ENCODE data around the gene SELENON.

SELENON gene

DNA sequence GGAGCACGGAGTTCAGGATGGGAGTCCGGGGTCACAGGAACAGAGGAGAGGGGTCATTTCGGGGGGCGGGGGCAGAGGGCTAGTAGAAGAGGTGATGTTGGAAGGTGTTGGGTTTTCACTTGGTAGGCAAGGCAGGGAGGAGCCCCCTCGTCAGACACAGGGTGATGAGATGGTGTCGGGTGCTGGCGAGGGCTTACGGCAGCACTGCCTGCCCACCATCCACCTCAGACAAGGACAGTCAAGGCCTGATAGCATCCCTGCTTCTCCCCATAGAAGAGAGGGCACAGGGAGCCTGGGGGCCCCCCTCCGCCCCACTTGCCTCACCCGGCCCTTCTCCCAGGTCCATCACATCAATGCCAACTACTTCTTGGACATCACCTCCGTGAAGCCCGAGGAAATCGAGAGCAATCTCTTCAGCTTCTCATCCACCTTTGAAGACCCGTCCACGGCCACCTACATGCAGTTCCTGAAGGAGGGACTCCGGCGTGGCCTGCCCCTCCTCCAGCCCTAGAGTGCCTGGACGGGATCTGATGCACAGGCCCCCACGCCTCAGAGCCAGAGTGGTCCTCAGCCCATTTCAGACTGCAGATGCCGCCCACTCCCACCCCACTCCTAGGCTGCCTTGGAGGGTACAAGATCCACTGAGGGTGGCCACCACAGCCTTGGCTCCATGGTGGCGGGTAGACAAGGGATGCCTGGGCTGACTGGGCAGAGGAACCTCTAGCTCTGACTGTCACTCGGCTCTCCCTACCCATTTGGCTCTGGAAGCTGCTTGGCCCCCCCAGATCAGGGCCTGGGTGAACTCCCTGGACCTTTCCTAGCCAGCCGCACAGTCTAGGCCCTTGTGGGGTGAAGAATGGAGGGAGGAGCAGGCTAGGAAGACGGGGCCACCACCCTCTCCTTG, 15.5 kb downstream of the SELENON start:
- H3K4me3 ChIP-seq (ENCODE audit: low read depth, low read length) = no peak overlapping the region
- TF ChIP-seq, protein P1, sequence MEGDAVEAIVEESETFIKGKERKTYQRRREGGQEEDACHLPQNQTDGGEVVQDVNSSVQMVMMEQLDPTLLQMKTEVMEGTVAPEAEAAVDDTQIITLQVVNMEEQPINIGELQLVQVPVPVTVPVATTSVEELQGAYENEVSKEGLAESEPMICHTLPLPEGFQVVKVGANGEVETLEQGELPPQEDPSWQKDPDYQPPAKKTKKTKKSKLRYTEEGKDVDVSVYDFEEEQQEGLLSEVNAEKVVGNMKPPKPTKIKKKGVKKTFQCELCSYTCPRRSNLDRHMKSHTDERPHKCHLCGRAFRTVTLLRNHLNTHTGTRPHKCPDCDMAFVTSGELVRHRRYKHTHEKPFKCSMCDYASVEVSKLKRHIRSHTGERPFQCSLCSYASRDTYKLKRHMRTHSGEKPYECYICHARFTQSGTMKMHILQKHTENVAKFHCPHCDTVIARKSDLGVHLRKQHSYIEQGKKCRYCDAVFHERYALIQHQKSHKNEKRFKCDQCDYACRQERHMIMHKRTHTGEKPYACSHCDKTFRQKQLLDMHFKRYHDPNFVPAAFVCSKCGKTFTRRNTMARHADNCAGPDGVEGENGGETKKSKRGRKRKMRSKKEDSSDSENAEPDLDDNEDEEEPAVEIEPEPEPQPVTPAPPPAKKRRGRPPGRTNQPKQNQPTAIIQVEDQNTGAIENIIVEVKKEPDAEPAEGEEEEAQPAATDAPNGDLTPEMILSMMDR (IDR thresholded peaks at IDR 0.05; ENCODE audit: borderline replicate concordance, insufficient read depth, low read depth, low read length) = no peak

DNA sequence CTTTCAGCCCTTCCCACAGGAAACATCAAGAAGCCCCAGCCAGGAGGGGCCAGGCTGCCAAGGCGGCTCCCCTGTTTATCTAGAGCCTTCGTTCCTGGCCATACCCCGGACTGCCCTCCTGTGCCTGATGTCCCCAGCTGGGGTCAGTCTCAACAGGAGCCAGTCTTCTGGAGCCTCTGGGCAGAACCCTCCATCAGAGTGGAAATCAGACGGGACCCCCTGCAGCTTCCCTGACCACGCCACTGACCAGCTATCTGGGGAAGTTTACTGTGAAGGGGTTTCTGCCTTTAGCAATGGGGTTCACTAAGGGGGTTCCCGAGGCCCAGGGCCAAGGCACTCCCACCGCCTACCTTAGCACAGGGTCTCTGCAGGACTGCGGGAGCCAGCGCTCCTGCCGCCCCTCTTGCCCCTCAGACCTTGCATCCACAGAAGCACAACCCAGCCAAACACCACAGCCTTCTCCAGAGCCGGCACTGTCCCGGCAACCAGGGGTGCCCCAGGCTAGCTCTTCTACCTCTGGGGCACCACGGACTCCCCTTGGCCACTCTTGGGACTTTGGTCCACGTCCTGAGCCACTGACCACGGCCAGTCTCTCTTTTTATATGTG, 16.2 kb downstream of the SELENON start:
- TF ChIP-seq, protein P1 (IDR thresholded peaks at IDR 0.05; ENCODE audit: borderline replicate concordance, insufficient read depth, low read depth, low read length) = no peak

DNA sequence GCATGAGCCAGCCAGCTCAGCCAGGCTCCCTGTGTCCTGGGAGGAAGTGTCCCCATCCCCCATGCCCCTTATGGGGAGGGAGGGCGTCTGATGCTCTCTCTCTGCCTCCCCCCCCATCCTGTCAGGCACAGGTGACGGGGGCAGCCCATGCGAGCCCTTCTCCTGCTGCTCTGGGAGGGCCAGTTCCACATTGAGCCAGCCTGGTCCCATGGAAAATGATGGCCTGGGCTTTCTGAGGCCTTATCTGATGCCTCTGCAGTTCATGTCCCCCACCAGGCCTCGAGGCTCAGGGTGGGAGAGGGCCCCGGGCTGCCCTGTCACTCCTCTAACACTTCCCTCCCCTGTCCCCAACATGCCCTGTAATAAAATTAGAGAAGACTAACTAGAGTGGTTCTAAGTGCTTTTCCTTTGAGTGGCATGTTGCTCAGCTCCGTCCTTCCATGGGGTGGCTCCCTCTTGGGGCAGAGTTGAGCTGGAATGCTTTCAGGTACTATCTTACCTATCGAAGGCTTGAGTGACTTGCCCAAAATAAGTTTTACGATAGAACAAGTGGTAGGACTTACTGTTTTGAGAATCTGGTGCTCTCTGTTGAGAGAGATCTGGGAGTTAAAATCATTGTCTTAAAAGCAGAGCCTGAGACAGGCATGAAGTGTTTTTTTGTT, 18.0 kb downstream of the SELENON start:
- H3K4me3 ChIP-seq (ENCODE audit: low read depth, low read length) = no peak overlapping the region
- TF ChIP-seq, protein P1 (IDR thresholded peaks at IDR 0.05; ENCODE audit: borderline replicate concordance, insufficient read depth, low read depth, low read length) = no peak

More for the DNA sequence above, 16.2 kb downstream of the SELENON start:
- H3K4me3 ChIP-seq (ENCODE audit: low read depth, low read length) = no peak overlapping the region

DNA sequence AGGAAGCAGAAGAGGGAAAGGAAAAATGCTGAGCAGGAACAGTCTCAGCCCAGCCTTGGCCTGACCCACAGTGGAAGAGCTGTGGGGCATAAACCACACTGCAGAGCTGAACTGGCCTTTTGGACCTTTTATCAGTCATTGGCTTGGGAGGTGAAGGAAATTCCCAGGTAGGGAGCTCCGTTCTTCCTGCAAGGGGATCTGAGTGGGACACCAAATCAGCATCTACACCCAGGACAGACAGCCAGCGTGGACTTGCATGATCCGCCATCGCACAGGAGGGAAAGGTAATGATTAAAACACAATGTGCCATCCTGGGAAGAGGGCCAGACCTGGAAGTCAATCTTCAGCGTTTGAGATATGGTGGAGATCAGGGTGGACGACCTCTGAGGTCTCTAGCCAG, 18.6 kb downstream of the SELENON start:
- H3K4me3 ChIP-seq (ENCODE audit: low read depth, low read length) = no peak overlapping the region
- TF ChIP-seq, protein P1 (IDR thresholded peaks at IDR 0.05; ENCODE audit: borderline replicate concordance, insufficient read depth, low read depth, low read length) = no peak

DNA sequence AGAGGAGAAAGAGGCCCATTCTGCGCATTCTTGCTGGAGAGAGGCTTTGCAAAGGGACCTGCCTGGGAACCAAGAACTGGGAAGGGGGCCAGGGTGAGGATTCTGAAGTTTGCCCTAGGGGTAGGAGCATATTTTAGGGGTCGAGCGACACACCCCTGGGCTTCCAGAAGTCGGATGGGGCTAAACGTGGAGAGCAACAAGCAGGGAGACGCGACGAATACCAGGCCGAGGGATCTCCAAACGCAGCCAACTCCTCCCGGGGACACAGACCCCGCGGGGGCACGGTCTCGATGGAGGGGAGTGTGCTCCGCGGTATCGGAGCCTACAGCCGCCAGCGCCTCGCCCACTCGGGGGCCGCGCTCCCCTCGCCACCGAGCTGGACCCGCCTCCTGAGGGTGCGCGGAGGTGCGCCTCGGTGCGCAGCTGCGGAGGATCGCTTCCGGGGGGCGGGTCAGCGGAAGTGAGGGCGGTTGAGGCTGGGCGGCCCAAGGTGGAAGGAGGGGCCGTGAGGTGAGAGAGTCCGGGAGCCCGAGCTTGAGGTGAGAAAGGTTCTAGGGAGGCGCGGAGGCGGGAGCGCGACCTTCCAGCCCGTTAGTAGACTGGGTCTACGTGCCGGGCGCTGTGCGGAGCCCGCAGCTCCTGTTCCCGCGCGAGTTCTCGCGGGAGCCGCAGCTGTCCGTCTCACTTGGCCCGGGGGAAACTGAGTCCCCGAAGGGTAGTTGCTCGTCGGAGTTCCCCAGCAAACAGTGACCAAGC, 19.7 kb downstream of the SELENON start, which contains the start of gene MTFR1L:
Gene MTFR1L (plus strand): TSS at position 464 of the 756 bp plus-strand sequence. CDS start 3,151 bp downstream, outside the sequence.
- TF ChIP-seq, protein P1 (IDR thresholded peaks at IDR 0.05; ENCODE audit: borderline replicate concordance, insufficient read depth, low read depth, low read length) = no peak
- peak within 1 kb of the TSS; percentile 96 for H3K4me3 ChIP-seq (ENCODE audit: low read depth, low read length)

DNA sequence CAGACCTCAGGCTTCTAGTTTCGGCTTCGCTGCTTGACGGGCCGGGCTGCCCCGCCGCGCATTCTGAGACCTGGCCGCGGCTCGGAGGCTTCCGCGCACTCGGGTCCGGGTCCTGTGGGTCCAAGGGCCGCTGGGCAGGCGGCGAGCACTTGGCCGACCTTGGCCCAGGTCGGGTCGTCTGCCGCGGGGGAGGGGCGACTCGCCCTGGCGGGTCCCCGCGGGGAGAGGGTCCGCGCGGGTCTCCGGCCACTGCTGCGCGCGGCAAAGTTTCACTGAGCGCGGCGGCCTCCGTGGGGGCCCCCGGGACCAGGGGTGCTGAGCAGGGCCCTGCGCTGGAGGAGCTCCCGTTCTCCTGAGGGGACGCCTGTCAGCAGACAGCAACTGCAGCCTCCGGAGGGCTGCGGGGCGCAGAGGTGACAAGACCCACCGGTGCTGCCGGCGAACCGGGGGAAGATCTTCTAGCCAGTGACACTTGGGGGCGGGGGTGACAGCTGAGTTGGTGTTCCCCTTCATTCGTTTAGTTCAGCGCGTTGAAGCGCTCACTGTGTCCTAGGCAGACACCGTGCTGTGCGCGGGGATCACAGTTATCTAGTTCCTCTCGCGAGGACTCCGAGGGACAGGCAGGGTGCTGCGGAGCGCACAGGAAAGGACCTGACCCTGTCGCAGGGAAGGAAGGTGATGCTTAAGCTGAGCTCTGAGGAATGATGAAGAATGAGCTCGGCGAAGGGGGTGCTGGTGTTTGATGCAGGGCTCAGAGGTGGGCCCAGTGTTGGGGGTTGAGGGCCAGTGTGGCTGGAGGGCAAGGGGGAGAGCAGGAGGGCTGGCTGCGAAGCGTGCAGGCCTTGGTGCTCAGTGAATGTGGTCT, 20.5 kb downstream of the SELENON start:
- peak overlapping the region; percentile 96 for H3K4me3 ChIP-seq (ENCODE audit: low read depth, low read length)
- TF ChIP-seq, protein P1 (IDR thresholded peaks at IDR 0.05; ENCODE audit: borderline replicate concordance, insufficient read depth, low read depth, low read length) = no peak
